ENCODE data around the gene R3HDM2. TPM values are rescaled to one million over a fixed set of nuclear protein-coding genes. Genes with fewer than 3 reads are reported as not detected.
A peak's percentile ranks its signal among the peaks of the same experiment; 100 is the strongest.

R3HDM2 gene
- total RNA-seq: 10 to 100 TPM; 24.2 to 47.3 (median 26.7) TPM

DNA sequence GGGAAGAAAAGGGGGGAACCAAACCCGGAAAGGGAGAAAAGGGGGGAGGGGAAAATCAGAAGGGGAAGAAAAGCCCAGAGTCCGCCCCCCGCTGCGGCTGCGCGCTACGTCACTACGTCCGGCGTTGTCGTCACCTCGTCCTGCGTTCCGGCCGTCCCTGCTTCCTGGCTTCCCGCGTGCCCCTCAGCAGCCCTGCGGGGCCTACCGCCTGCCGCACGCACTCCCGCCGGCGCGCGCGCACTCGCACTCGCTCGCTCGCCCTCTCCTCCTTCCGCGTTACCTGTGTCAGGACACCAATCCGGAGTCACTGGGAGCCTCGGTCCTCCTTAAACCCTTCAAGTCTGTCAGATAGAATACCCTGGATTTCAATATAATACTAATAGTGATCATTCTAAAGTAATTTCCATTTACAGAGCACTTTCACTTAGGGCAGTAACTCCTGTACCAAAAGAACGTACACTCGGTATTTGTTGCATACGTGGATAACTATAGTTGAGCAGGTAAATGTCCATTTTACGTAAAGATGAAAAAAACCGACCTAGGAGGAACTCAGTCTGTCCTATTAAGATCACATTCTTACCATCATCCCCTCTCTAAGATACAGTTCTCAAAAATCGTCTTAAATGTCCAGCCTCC, at the start of gene R3HDM2:
Gene R3HDM2 (minus strand): TSS at position 113 of the 636 bp plus-strand sequence. CDS start 120,615 bp downstream, outside the sequence.
- DNase-seq (ENCODE audit: low spot score): peak; percentile 66
- no peak for TF ChIP-seq CTCF (IDR thresholded peaks at IDR 0.05)
- peak; percentile 97 for ATAC-seq (ENCODE audit: low FRiP score)

DNA sequence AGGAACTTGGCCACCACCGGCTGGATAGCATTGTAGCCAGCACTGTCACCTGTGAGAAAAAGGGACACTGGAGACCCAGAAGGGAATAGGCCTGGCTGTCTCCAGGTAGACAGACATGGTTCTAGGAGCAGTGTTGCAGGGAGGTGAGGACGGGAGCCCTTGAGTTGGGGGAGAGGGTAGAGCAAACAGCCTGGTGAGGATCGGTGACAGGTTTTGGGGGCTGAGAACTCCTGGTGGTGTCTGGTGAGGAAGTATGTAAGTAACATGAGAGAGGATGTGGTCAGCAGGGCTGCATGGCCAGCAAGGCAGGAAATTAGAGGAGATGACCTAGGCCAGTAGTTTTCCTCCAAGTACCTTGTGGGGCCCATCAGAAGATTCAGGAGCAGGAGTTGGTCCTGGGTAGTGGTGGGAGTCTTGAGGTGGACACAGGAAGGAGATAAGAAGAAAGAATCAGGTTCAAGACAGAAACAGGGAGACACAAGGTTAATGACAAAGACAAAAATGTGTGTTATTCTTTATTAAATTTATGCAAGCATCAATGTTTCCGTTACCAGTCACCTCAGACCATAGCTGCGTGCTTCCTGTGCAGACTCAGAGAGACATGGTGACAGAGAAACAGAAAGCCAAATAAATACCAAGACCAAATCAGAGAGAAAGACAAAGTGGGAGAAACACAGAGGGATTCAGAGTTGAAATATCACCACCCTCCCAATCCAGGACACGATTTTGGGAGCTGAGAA, 48.7 kb upstream of the R3HDM2 start, which contains the start of gene ARHGAP9:
Gene ARHGAP9 (minus strand): TSS at position 491 of the 740 bp plus-strand sequence. CDS start 460 bp downstream, at position 31.
- ATAC-seq (ENCODE audit: low FRiP score) (no peak), DNase-seq (ENCODE audit: low spot score) (no peak)
- TF ChIP-seq CTCF (IDR thresholded peaks at IDR 0.05): no peak

- ATAC-seq (ENCODE audit: low FRiP score) (no peak), DNase-seq (ENCODE audit: low spot score) (no peak)
- no peak for TF ChIP-seq CTCF (IDR thresholded peaks at IDR 0.05)
These were observed 48.2 kb upstream of the R3HDM2 start for GRCh38 chr12:57479043-57479375.

DNA sequence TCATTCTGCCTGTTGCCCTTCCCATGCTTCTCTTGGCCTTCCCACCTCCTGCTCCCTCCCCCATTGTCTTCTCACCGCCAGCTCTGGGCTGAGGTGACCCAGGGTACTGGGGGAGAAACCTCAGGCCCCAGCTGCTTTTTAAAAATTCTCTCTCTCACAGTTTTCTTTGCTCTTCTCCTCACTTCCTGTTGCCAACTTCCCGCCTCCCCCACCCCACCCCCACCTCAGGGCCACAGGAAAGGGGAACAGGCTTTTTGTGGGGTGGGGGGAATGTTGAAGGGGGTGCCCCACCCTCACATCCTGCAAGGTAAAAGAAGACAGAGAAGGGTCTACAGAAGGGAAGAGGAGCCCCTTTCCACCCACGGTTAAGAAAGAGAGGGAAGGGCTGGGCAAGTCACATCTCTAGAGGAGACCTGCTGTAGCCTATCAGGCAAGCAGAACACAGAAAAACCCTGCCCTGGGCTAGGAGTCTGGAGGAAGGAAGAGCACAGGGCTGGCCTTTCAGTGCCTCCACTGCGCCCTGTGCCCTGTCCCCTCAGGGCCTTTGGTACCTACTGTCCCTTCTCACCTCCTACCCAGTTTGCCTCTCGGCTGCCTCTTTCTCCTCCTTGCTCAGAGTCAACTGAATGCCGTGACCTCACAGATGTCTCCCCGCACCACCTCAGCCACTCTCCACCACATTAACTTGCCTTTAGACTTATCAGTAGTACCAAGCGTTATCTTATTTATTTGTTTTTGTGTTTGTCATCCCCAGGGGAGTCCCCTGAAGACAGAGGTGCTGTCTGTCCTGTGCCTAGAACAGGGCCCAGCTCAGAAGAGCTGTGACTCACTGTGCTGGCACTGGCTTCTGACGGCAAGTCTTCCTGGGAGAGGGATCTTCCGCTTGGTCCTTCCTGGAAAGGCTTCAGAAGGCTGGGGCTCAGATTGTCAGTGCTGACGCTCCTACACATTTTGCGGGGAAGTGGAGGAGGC, 47.2 kb upstream of the R3HDM2 start:
- TF ChIP-seq CTCF (IDR thresholded peaks at IDR 0.05): no peak
- ATAC-seq (ENCODE audit: low FRiP score) (peak; percentile 64), DNase-seq (ENCODE audit: low spot score) (no peak)

GRCh38 chr12:57476993-57477709, 46.3 kb upstream of the R3HDM2 start:
- DNase-seq (ENCODE audit: low spot score): no peak
- no peak for ATAC-seq (ENCODE audit: low FRiP score)
- no peak for TF ChIP-seq CTCF (IDR thresholded peaks at IDR 0.05)
